IPS-NIHi11 (cell line): ENCODE data around the gene ANAPC2.

Experiments
- DNase-seq: peaks from one replicate; pipeline ENCODE4 v3.0.0; 2012; ENCODE audit warnings: mixed read lengths, low spot score

Gene ANAPC2

GRCh38 chr9:137192859-137193258 is 4.5 kb upstream of the ANAPC2 start:
- DNase-seq = no peak

GRCh38 chr9:137192448-137192780 is 4.1 kb upstream of the ANAPC2 start:
- DNase-seq = no peak

- DNase-seq = no peak
These were observed 3.5 kb upstream of the ANAPC2 start for GRCh38 chr9:137191691-137192447.

- no peak for DNase-seq
These were observed 2.9 kb upstream of the ANAPC2 start for GRCh38 chr9:137191245-137191644.

GRCh38 chr9:137190315-137190856 is 2.0 kb upstream of the ANAPC2 start:
- DNase-seq = no peak

- no peak for DNase-seq
These were observed 1.2 kb upstream of the ANAPC2 start for GRCh38 chr9:137189297-137190295.

- no peak for DNase-seq
These were observed 272 bp downstream of the ANAPC2 start for GRCh38 chr9:137188086-137188489.

GRCh38 chr9:137187386-137187785 is 974 bp downstream of the ANAPC2 start:
- no peak for DNase-seq

- no peak for DNase-seq
These were observed 2.0 kb downstream of the ANAPC2 start for GRCh38 chr9:137186385-137186784.

GRCh38 chr9:137185921-137186320 is 2.4 kb downstream of the ANAPC2 start:
- no peak for DNase-seq

GRCh38 chr9:137184881-137185660 is 3.3 kb downstream of the ANAPC2 start:
- DNase-seq = no peak

- no peak for DNase-seq
These were observed 4.3 kb downstream of the ANAPC2 start for GRCh38 chr9:137183980-137184595.

- no peak for DNase-seq
These were observed 5.5 kb downstream of the ANAPC2 start for GRCh38 chr9:137182836-137183235.

GRCh38 chr9:137181680-137182079 is 6.7 kb downstream of the ANAPC2 start:
- DNase-seq = no peak

GRCh38 chr9:137180491-137180890 is 7.9 kb downstream of the ANAPC2 start:
- DNase-seq = no peak

GRCh38 chr9:137179761-137180160 is 8.6 kb downstream of the ANAPC2 start:
- DNase-seq = no peak

GRCh38 chr9:137178939-137179630 is 9.3 kb downstream of the ANAPC2 start:
- no peak for DNase-seq

- no peak for DNase-seq
These were observed 10.0 kb downstream of the ANAPC2 start for GRCh38 chr9:137178201-137178938.

GRCh38 chr9:137176302-137177182 is 11.8 kb downstream of the ANAPC2 start:
- peak; percentile 79 for DNase-seq
